SU-DHL-6 (cell line): ENCODE measurements around the gene HINT2.

ENCODE experiments used
- H2AFZ ChIP-seq: fragments of 200-600 bp; sonication (generic); 2 replicates; pipeline ENCODE4 v1.6.1; 2014; ENCODE audit warnings: low read depth, mild to moderate bottlenecking, moderate library complexity, mixed read lengths, antibody characterized with exemption, low read length; ENCODE audit not compliant: severe bottlenecking
- H3F3A ChIP-seq: fragments of 200-600 bp; shearing (Covaris generic); 2 replicates; pipeline ENCODE4 v1.6.0; 2016; ENCODE audit warnings: antibody characterized with exemption, mild to moderate bottlenecking; ENCODE audit not compliant: insufficient read depth
- H3K27ac ChIP-seq: fragments of 200-600 bp; sonication (generic); 2 replicates; pipeline ENCODE4 v1.5.1; 2016; ENCODE audit warnings: low read depth, mild to moderate bottlenecking, low read length, moderate library complexity, mixed read lengths
- H3K27me3 ChIP-seq: fragments of 200-600 bp; sonication (generic), shearing (Covaris generic); 2 replicates; pipeline ENCODE4 v1.6.0; 2014; ENCODE audit warnings: mild to moderate bottlenecking, low read length
- H3K36me3 ChIP-seq: fragments of 200-600 bp; sonication (generic); 2 replicates; pipeline ENCODE4 v1.6.1; 2014; ENCODE audit warnings: mild to moderate bottlenecking, low read length, mixed read lengths
- H3K4me2 ChIP-seq: fragments of 300-600, 200-600 bp; shearing (Covaris generic), sonication (generic); 2 replicates; pipeline ENCODE4 v1.6.0; 2014; ENCODE audit warnings: low read length, low read depth, mild to moderate bottlenecking; ENCODE audit not compliant: poor library complexity, severe bottlenecking
- H3K4me3 ChIP-seq: fragments of 200-600 bp; sonication (generic); 2 replicates; pipeline ENCODE4 v1.5.1; 2014; ENCODE audit warnings: antibody characterized with exemption, low read length, mild to moderate bottlenecking, mixed read lengths; ENCODE audit not compliant: insufficient read depth, poor library complexity, severe bottlenecking
- H3K79me2 ChIP-seq: fragments of 200-600 bp; sonication (generic); 2 replicates; pipeline ENCODE4 v1.6.1; 2014; ENCODE audit warnings: mild to moderate bottlenecking, low read length, moderate library complexity; ENCODE audit not compliant: insufficient read depth
- H3K9ac ChIP-seq: fragments of 200-600 bp; sonication (generic); 2 replicates; pipeline ENCODE4 v1.7.0; 2014; ENCODE audit warnings: mild to moderate bottlenecking, low read length
- H3K9me2 ChIP-seq: fragments of 200-600 bp; sonication (generic); replicated peaks from 2 replicates; pipeline ENCODE4 v1.6.1; 2014; ENCODE audit warnings: low read length; ENCODE audit not compliant: insufficient read depth
- H3K9me3 ChIP-seq: fragments of 200-600 bp; sonication (generic); 2 replicates; pipeline ENCODE4 v1.6.1; 2014; ENCODE audit warnings: low read length, mixed read lengths; ENCODE audit not compliant: insufficient read depth
- H4K20me1 ChIP-seq: fragments of 200-600 bp; sonication (generic); 2 replicates; pipeline ENCODE4 v1.6.1; 2014; ENCODE audit warnings: low read depth, mild to moderate bottlenecking, antibody characterized with exemption, low read length, moderate library complexity, mixed read lengths
- CTCF ChIP-seq: fragments of 200-600 bp; sonication (generic); IDR thresholded peaks from one replicate; pipeline ENCODE4 v1.5.1; 2017; ENCODE audit warnings: antibody characterized with exemption, mild to moderate bottlenecking, low read length, moderate library complexity; ENCODE audit not compliant: insufficient read depth, poor library complexity, severe bottlenecking
- EZH2phosphoT487 ChIP-seq: fragments of 200-600 bp; sonication (generic), shearing (Covaris generic); conservative IDR thresholded peaks from 2 replicates; pipeline ENCODE4 v1.6.1; 2018; ENCODE audit warnings: mild to moderate bottlenecking, antibody characterized with exemption, low read length, moderate library complexity, mixed read lengths

The HINT2 gene

GRCh38 chr9:35842795-35843194 is 28.0 kb upstream of the HINT2 start:
- Histone ChIP-seq H3K4me3 (no peak overlapping the region), H3F3A (no peaks in the 10 kb centered on the region), H3K27ac (no peak overlapping the region), H3K9me3 (no peaks in the 10 kb centered on the region), H3K36me3 (no peaks in the 10 kb centered on the region), H3K79me2 (no peaks in the 10 kb centered on the region), H3K27me3 (no peaks in the 10 kb centered on the region), H3K9ac (no peak overlapping the region), H3K4me2 (no peak overlapping the region), H3K9me2 (no peaks in the 10 kb centered on the region), H2AFZ (no peak overlapping the region), H4K20me1 (no peaks in the 10 kb centered on the region)
- no peak for TF ChIP-seq CTCF
- TF ChIP-seq EZH2phosphoT487: no peak

- H3K9me3 ChIP-seq: no peaks in the 10 kb centered on the region
- no peak overlapping the region for H3K4me3 ChIP-seq
- TF ChIP-seq EZH2phosphoT487 (no peak), CTCF (no peak)
- no peak overlapping the region for H2AFZ ChIP-seq
- no peak overlapping the region for H3K9ac ChIP-seq
- H3K27ac ChIP-seq: no peak overlapping the region
- no peaks in the 10 kb centered on the region for H3K79me2 ChIP-seq
- no peaks in the 10 kb centered on the region for H3K36me3 ChIP-seq
- no peak overlapping the region for H3K4me2 ChIP-seq
- no peaks in the 10 kb centered on the region for H4K20me1 ChIP-seq
- H3K9me2 ChIP-seq: no peaks in the 10 kb centered on the region
- H3F3A ChIP-seq: no peaks in the 10 kb centered on the region
- H3K27me3 ChIP-seq: no peaks in the 10 kb centered on the region
These were observed 27.3 kb upstream of the HINT2 start for GRCh38 chr9:35842020-35842745.

DNA sequence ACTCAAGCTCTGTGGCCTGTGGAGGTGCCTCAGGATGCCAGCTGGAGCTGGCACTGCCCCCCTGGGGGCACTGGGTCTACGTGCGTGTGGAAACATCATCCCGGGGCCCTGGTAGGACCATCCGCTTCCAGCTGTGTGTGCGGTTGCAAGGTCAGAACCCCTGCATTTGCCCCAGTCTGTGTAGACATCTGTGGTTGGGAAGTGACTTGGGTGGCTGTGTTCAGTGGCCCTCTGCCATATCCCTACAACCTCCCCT is 26.7 kb upstream of the HINT2 start:
- H2AFZ ChIP-seq: no peak overlapping the region
- no peaks in the 10 kb centered on the region for H3K27me3 ChIP-seq
- H3K9me2 ChIP-seq: no peaks in the 10 kb centered on the region
- no peak overlapping the region for H3K4me2 ChIP-seq
- H3K27ac ChIP-seq: no peak overlapping the region
- no peaks in the 10 kb centered on the region for H4K20me1 ChIP-seq
- H3K79me2 ChIP-seq: no peaks in the 10 kb centered on the region
- no peaks in the 10 kb centered on the region for H3K36me3 ChIP-seq
- H3K4me3 ChIP-seq: no peak overlapping the region
- no peak overlapping the region for H3K9ac ChIP-seq
- no peaks in the 10 kb centered on the region for H3K9me3 ChIP-seq
- TF ChIP-seq CTCF: no peak
- TF ChIP-seq EZH2phosphoT487: no peak
- no peaks in the 10 kb centered on the region for H3F3A ChIP-seq
